Stimulated activated CD4-positive, alpha-beta T cell treated with anti-CD3 and anti-CD28 coated beads, TNF-alpha, amount 100 ng/mL, for 48 hours (primary cell): ENCODE results near the gene C12orf60.
"Not testable (repeated sequence)": the region's sequence is repeated elsewhere in the genome, so short reads cannot be mapped to it uniquely, and the experiment has no call there.

Experiments used
- DNase-seq, 3 donors: peaks; one replicate each; pipeline ENCODE4 v3.0.0-alpha.2; 2020; ENCODE audit warnings: low read depth in 3 of 3

The C12orf60 gene, protein sequence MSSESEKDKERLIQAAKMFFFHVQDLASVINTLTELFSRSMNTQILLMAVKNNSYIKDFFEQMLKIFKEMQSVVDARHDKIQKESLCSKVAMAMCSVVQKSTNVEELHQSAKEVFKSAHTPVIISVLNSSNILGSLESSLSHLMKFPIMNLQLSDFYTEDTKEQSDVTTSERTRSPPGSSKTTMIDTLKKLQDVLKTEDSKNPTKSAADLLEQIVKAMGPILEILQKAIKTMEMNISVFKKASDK

DNA sequence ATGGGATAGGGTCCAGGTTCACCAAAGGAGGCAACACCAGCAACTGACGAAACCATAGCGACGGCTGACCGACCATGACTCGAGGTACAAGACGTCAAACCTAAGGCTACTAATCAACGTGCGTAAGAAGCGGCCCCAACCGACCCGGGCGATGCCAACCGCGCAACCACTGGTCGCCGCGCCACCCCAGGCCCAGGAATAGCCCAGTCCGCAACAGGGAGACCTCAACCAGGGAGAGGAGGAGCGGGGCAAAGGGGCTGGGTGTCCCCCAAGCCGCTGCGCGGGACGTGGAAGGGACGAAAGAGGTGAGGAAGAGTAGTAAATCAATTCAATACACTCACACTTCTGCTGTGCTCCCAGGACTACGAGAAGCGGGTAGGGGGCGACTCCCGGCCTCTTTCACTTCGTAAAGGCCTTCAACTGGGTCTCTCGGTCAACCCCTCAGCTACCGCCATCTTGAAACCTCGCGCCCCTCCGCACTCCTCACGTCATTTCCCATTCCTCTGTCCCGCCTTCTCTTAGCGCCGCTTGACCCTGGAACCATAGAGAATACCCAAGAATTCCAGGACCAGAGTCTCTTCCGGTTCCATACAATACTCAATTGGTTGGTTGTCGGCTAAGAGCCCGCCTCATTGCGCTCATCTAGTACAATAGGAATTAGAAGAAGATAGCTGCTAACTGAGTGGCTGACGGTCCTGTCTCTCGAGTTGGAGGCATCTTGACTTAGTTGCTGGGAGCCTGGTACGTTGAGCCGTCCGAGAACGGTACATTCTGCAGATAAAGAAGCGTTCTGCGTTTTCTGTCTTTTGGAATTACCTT, at the start of gene C12orf60, which contains the start of gene WBP11:
Gene C12orf60 (plus strand): TSS at position 660 of the 819 bp plus-strand sequence. CDS start 19,266 bp downstream, outside the sequence.
Gene WBP11 (minus strand): TSS at position 468 of the 819 bp plus-strand sequence. CDS start 2,095 bp downstream, outside the sequence.
- peak; percentile 68 to 85 (median 74) for DNase-seq

DNA sequence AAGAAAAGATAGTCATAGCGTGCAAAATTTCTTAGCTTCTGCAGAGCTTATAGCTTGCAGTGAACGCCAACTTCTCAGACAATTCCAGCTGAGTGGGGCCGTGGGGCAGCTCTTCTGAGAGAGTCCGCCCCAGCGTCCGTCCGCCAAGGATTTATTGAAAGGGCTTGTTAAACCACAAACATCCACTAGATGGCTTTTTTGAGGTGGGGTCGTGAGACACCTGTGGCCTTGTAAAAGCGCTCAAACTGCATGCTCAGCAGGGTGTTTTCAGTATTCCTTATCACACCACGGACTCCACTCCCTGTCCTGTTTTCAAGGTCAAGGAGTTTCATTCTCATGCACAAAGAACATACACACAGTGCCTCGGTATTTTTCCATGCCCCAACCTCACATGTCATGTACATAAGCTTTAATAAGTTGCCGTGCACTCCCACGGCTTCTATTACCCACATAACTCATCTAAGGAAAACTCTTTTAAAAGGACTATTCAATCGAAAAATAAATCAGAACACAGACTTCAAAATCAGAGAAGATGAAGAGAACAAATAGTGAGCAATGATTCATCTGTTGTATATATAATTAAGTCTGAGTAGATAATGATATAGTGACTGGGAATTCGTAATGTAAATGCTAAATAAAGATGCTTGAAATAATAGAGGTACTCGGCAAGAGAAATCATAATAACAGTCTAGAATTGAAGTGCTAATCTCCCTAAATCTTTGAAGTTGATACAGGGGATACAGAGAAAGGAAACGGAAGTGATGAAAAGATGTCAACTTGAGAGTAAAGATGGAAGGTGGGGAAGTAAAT, 46.9 kb upstream of the C12orf60 start:
- no peak for DNase-seq

DNA sequence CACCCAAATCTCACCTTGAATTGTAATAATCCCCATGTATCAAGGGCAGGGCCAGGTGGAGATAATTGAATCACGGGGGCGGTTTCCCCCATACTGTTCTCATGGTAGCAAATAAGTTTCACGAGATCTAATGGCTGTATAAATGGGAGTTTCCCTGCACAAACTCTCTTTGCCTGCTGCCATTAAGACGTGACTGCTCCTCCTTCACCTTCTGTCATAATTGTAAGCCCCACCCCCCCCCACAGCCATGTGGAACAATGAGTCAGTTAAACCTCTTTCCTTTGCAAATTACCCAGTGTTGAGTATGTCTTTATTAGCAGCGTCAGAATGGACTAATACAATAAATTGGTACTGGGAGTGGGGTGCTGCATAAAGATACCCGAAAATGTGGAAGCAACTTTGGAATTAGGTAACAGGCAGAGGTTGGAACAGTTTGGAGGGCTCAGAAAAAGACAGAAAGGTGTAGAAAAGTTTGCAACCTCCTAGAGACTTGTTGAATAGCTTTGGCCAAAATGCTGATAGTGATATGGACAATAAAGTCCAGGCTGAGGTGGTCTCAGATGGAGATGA, 43.7 kb upstream of the C12orf60 start:
- DNase-seq, result not testable (repeated sequence)

- no peak for DNase-seq
Observed at GRCh38 chr12:14765398-14765797, 38.1 kb upstream of the C12orf60 start.

- not testable (repeated sequence) for DNase-seq
Observed at GRCh38 chr12:14766020-14766419, 37.5 kb upstream of the C12orf60 start.

DNA sequence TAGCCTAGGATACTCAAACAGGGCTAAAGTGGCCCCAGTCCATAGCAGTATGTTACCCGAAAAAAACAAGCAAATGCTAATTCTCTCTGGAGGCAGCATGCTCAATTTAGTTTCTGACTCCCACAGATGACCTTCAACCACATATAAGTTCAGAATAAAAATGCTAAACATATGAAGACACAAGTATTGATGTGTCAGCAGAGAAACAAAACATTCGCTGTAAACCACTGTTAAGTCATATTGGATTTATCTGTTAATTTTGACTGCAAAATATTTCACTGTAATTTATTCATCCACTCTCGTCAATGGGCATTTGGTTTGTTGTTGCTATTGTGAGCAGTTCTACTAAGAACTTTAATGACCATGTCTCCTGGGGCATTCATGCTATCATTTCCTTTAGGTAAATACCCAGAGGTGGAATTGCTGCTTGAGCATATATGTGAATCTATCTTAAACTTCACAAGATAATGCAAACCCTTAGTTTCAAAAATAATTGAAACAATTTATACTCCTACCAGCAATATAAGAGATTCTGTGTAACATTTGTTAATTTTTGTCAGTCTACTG, 36.7 kb upstream of the C12orf60 start:
- DNase-seq, result no peak

- DNase-seq, result no peak
Observed at GRCh38 chr12:14767617-14768016, 35.9 kb upstream of the C12orf60 start.

- peak in 1 of 3 donors; percentile 28 for DNase-seq
Observed at GRCh38 chr12:14768823-14769405, 34.6 kb upstream of the C12orf60 start.

- DNase-seq, result peak in 1 of 3 donors; percentile 28
Observed at GRCh38 chr12:14769466-14769968, 34.0 kb upstream of the C12orf60 start.

- DNase-seq, result peak; percentile 78 to 87 (median 81)
Observed at GRCh38 chr12:14769969-14770495, 33.4 kb upstream of the C12orf60 start.

DNA sequence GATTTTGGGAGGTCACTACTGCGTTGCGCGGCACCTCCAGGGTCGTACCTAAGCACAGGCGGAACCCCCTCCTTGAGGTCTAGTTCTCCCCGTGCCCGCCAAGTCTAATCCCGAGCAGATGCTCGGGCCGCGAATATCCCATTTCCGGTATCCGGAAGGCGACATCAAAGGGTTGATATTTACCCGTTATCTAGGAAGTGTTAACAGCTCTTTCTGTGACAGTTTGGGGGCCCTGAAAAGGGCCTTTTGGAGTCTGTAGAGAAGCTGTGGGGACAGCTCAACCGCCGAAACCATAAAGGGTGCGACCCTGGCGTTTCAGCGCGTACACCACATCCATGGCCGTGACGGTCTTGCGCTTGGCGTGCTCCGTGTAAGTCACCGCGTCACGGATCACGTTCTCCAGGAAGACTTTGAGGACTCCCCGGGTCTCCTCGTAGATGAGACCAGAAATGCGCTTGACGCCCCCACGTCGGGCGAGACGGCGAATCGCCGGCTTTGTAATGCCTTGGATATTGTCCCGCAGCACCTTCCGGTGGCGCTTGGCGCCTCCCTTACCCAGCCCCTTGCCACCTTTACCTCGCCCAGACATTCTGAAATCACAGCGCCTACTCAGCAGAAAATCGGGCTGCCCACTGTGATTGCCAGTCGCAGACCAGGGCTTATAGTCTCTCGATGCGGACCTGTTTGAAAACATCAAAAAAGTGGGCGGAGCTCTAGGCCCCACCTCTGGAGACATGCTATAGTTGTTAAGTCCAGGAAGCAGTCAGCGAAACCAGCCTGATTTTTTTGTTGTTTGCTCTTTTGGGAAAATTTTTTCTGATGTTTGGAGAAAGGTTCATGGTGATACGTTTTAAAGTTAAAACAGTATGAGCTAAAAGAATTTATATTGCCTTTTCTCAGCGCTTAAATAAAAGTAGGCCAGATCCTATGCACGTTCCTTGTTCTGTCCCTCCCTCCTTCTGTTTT, 32.7 kb upstream of the C12orf60 start:
- DNase-seq, result peak; percentile 88 to 91 (median 90)

GRCh38 chr12:14771651-14772137, 31.8 kb upstream of the C12orf60 start:
- DNase-seq, result no peak

DNA sequence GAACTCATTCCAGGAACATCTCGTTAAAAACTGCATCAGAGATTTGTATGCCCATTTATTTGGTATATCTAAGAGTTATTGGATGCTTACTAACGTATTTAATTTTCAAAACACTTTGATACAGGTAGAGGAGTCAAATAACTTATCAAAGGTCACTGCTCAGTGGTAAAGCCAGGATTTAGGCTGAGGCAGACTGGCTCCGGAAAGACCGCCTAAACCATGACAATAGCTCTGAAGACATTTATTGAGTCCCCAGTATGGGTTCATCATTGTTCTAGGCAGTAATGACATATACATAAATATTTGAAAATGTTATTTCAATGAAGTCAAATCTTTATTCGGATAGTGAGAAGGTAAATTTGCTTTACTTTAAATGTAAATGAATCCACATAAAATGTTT, 30.5 kb upstream of the C12orf60 start:
- DNase-seq, result no peak

DNA sequence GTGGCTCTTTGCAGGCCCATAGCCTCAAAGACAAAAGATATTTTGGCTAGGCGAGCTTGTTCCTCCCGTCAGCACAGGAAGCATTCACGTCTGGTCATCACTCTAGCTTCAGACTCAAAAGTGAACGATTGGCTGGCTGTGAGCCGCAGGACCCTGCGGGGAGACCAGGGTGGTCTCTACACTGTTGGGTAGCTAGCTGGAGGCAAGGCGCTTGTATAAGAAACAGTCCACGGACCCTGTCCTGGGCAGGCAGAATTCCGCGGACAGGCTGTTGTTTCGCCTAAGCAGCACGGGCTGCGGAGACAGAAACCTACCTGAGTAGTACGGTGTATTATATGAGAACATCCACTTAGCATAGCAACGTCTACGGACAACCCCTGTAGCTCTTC, 29.8 kb upstream of the C12orf60 start:
- peak in 1 of 3 donors; percentile 13 for DNase-seq

DNA sequence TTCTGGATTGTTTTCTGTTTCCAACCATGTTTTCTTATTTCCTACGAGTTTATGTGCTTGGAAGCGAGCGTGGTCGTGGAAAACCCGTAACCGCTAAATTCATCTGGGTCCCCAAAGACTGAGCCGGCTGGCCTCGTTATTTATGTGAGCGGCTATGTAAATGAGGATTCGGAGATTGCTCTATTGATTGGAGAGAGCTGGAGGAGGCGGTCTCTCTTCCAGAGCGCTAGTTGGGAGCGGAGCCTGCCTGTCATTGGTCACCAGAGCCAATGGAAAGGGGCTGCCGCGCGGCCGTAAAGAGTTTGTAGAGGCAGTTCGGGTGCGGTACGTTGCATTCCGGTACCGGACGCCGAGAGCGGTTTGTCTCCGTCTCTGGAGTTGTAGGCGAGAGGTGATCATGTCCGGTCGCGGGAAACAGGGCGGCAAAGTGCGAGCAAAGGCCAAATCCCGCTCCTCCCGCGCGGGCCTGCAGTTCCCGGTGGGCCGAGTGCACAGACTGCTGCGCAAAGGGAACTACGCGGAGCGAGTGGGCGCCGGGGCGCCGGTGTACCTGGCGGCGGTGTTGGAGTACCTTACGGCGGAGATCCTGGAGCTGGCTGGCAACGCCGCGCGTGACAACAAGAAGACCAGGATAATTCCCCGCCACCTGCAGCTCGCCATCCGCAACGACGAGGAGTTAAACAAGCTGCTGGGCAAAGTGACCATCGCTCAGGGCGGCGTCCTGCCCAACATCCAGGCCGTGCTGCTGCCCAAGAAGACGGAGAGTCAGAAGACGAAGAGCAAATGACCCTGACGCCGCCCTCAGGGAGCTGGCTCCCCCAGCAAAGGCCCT, 29.2 kb upstream of the C12orf60 start:
- peak; percentile 77 to 88 (median 81) for DNase-seq

- DNase-seq, result no peak
Observed at GRCh38 chr12:14774906-14775635, 28.4 kb upstream of the C12orf60 start.

GRCh38 chr12:14775636-14775980, 27.9 kb upstream of the C12orf60 start:
- DNase-seq, result no peak
